Measurements from ENCODE around the gene XCL2. TPM values are rescaled to one million over a fixed set of nuclear protein-coding genes. Genes with fewer than 3 reads are reported as not detected.

Gene XCL2
- total RNA-seq, 1 experiment from 2014 or later = not detected

GRCh38 chr1:168567568-168567967 lies 23.8 kb upstream of the XCL2 start:
- Histone ChIP-seq H3K4me1 (ENCODE audit: control insufficient read depth in 1 of 2, insufficient read depth in 2 of 2, low read length in 2 of 2) (no peaks in the 10 kb centered on the region), H3K9me3 (ENCODE audit: control insufficient read depth in 1 of 2, insufficient read depth in 1 of 2, low read depth in 1 of 2, low read length in 2 of 2) (no peaks in the 10 kb centered on the region), H3K9ac (ENCODE audit: low read length) (no peak overlapping the region), H3K36me3 (ENCODE audit: control insufficient read depth in 1 of 2, insufficient read depth in 2 of 2, low read length in 2 of 2) (no peaks in the 10 kb centered on the region), H3K4me2 (ENCODE audit: low read length) (no peak overlapping the region), H2AFZ (ENCODE audit: low read depth, low read length, poor library complexity, severe bottlenecking) (no peak overlapping the region), H3K27ac (ENCODE audit: low read depth, low read length) (no peak overlapping the region), H4K20me1 (ENCODE audit: insufficient read depth) (no peaks in the 10 kb centered on the region), H3K9me2 (ENCODE audit: insufficient read depth) (peaks cover 4% of the 10 kb centered on the region; the same call in 1 of the 2 replicates), H3K27me3 (ENCODE audit: insufficient read depth, low read length) (no peaks in the 10 kb centered on the region), H3K4me3 (replicated peaks in 1 of 2; ENCODE audit: low read depth in 1 of 2, low read length in 2 of 2) (no peak overlapping the region), H3K79me2 (ENCODE audit: insufficient read depth, low read length) (no peaks in the 10 kb centered on the region)
- DNase-seq (ENCODE audit: low read depth, low spot score) (no peak), ATAC-seq (no peak)
- ChIA-PET RAD21 (ENCODE audit: low non-redundant PET in 1 of 2, low total read pairs in 2 of 2, uncharacterized antibody in 2 of 2, unreplicated experiment in 2 of 2) (no interaction called here), CTCF (interaction anchor here (0.9 kb wide), 1 partner anchor 225 kb away, joined by 4 read pairs; no protein-coding TSS in a partner anchor), POLR2A (no interaction called here)
- BruUV-seq (replicated peaks) = no TSS peak
- intact Hi-C loops (cut with micrococcal nuclease) = no loop called here
- TF ChIP-seq RAD21 (IDR thresholded peaks at IDR 0.05; ENCODE audit: low read depth) (no peak), JUND (IDR thresholded peaks at IDR 0.05) (no peak), TCF7L2 (IDR thresholded peaks at IDR 0.05; ENCODE audit: borderline replicate concordance, extremely low read depth, insufficient read depth, insufficient read length) (no peak), MAX (IDR thresholded peaks at IDR 0.05) (no peak), SIN3A (IDR thresholded peaks at IDR 0.05; ENCODE audit: low read depth) (no peak), ATF3 (IDR thresholded peaks at IDR 0.05) (no peak), EZH2phosphoT487 (IDR thresholded peaks at IDR 0.05; ENCODE audit: borderline replicate concordance) (no peak), REST (IDR thresholded peaks at IDR 0.05; ENCODE audit: low read depth) (no peak), ZNF274 (IDR thresholded peaks at IDR 0.05; ENCODE audit: low read depth, low read length) (no peak), ZBTB33 (IDR thresholded peaks at IDR 0.05; ENCODE audit: extremely low read depth, insufficient replicate concordance, low read length) (no peak), CEBPB (IDR thresholded peaks at IDR 0.05; ENCODE audit: low read depth) (no peak), POLR2AphosphoS5 (IDR thresholded peaks at IDR 0.05; ENCODE audit: low read depth, low read length) (no peak), SRF (IDR thresholded peaks at IDR 0.05; ENCODE audit: low read depth) (no peak), CTCF (IDR thresholded peaks at IDR 0.05 in 2 of 3, conservative IDR thresholded peaks at IDR 0.05 in 1 of 3; ENCODE audit: borderline replicate concordance in 1 of 3, insufficient read depth in 1 of 3, low read depth in 2 of 3, low read length in 2 of 3) (no peak), POLR2A (IDR thresholded peaks at IDR 0.05; ENCODE audit: borderline replicate concordance, extremely low read depth, insufficient read depth, insufficient read length) (no peak), EGR1 (IDR thresholded peaks at IDR 0.05; ENCODE audit: low read depth) (no peak), ELF1 (IDR thresholded peaks at IDR 0.05; ENCODE audit: borderline replicate concordance, low read depth) (no peak), EZH2 (IDR thresholded peaks at IDR 0.05) (no peak), YY1 (IDR thresholded peaks at IDR 0.05; ENCODE audit: extremely low read depth, insufficient replicate concordance, low read depth, low read length) (no peak), SP1 (IDR thresholded peaks at IDR 0.05; ENCODE audit: low read depth) (no peak)

All from HCT116 (cell line).